Cardiac septum (tissue), 1 donor: ENCODE results near the gene PRR15L. TPM values are rescaled to one million over a fixed set of nuclear protein-coding genes. Genes with fewer than 3 reads are reported as not detected.
"Not testable (repeated sequence)": the region's sequence is repeated elsewhere in the genome, so short reads cannot be mapped to it uniquely, and the experiment has no call there.

Source experiments
- DNase-seq: peaks from one replicate; pipeline ENCODE4 v3.0.0-alpha.2; 2020; ENCODE audit warnings: low spot score
- intact Hi-C: fragments of 100-400 bp; cut with DNase I; formaldehyde crosslinking; loops from one replicate; pipeline ENCODE4 v1.14.0; 2022
- total RNA-seq: library from RNA; stranded (reverse); fragmentation: NEBNext Ultra II Directional; extraction: Animal tissue kit (Norgen Biotek cat#: 25700); gene quantifications from one replicate; pipeline ENCODE4 v1.2.1, GENCODE V29; 2021
- donor health status: DM: no; HTN: no; CAD: no.

The PRR15L gene
- total RNA-seq, 1 donor from 2014 or later = not detected

- intact Hi-C loops = no loop called here
- DNase-seq = no peak
Measured at GRCh38 chr17:47989700-47990099, 32.0 kb upstream of the PRR15L start.

- intact Hi-C loops = no loop called here
- DNase-seq = no peak
Measured at GRCh38 chr17:47989159-47989558, 31.5 kb upstream of the PRR15L start.

- intact Hi-C loops, DNase-seq: not testable (repeated sequence)
Measured at GRCh38 chr17:47988445-47988844, 30.8 kb upstream of the PRR15L start.

- intact Hi-C loops = no loop called here
- DNase-seq = no peak
Measured at GRCh38 chr17:47987240-47987835, 29.7 kb upstream of the PRR15L start.

GRCh38 chr17:47986520-47986919 is 28.8 kb upstream of the PRR15L start:
- intact Hi-C loops = no loop called here
- no peak for DNase-seq

- intact Hi-C loops = no loop called here
- no peak for DNase-seq
Measured at GRCh38 chr17:47983492-47984223, 26.0 kb upstream of the PRR15L start.

GRCh38 chr17:47982645-47983390 is 25.1 kb upstream of the PRR15L start:
- no peak for DNase-seq
- intact Hi-C loops = no loop called here

GRCh38 chr17:47982091-47982617 is 24.5 kb upstream of the PRR15L start:
- intact Hi-C loops = no loop called here
- no peak for DNase-seq

GRCh38 chr17:47981462-47981861 is 23.8 kb upstream of the PRR15L start:
- DNase-seq = no peak
- intact Hi-C loops = no loop called here

- DNase-seq = no peak
- intact Hi-C loops = no loop called here
Measured at GRCh38 chr17:47980541-47980940, 22.9 kb upstream of the PRR15L start.

- DNase-seq = no peak
- intact Hi-C loops = loop anchor here (2.0 kb wide), 1 partner anchor 40 kb away; no protein-coding TSS in a partner anchor
Measured at GRCh38 chr17:47978324-47978723, 20.6 kb upstream of the PRR15L start.

- intact Hi-C loops = no loop called here
- DNase-seq = no peak
Measured at GRCh38 chr17:47975823-47976205, 18.1 kb upstream of the PRR15L start.

GRCh38 chr17:47975189-47975822 is 17.6 kb upstream of the PRR15L start:
- DNase-seq = no peak
- intact Hi-C loops = no loop called here

GRCh38 chr17:47973541-47973940 is 15.9 kb upstream of the PRR15L start:
- intact Hi-C loops = no loop called here

GRCh38 chr17:47970725-47971499 is 13.2 kb upstream of the PRR15L start, which contains the start of gene CDK5RAP3:
TSS of gene CDK5RAP3 (plus strand) at chr17:47971113. CDS start at chr17:47971147, 34 bp downstream.
- intact Hi-C loops = loop anchor here (2.0 kb wide), 2 partner anchors 22 to 130 kb away; partner anchors contain the start of gene SCRN2
- peak; percentile 100 for DNase-seq

More at GRCh38 chr17:47973541-47973940, 15.9 kb upstream of the PRR15L start:
- no peak for DNase-seq

GRCh38 chr17:47969930-47970724 is 12.4 kb upstream of the PRR15L start:
- intact Hi-C loops = loop anchor here (2.0 kb wide), 2 partner anchors 21 to 129 kb away; partner anchors contain the start of gene SCRN2
- no peak for DNase-seq

- intact Hi-C loops = no loop called here
Measured at GRCh38 chr17:47968836-47969235, 11.2 kb upstream of the PRR15L start.

GRCh38 chr17:47967607-47968252 is 10.0 kb upstream of the PRR15L start:
- DNase-seq = no peak
- intact Hi-C loops = no loop called here

More at GRCh38 chr17:47968836-47969235, 11.2 kb upstream of the PRR15L start:
- no peak for DNase-seq
